ENCODE data around the gene NAV1. TPM values are rescaled to one million over a fixed set of nuclear protein-coding genes. Genes with fewer than 3 reads are reported as not detected.

NAV1 gene
- total RNA-seq, 4 donors from 2014 or later = 11.4 to 35.8 (median 18.0) TPM

DNA sequence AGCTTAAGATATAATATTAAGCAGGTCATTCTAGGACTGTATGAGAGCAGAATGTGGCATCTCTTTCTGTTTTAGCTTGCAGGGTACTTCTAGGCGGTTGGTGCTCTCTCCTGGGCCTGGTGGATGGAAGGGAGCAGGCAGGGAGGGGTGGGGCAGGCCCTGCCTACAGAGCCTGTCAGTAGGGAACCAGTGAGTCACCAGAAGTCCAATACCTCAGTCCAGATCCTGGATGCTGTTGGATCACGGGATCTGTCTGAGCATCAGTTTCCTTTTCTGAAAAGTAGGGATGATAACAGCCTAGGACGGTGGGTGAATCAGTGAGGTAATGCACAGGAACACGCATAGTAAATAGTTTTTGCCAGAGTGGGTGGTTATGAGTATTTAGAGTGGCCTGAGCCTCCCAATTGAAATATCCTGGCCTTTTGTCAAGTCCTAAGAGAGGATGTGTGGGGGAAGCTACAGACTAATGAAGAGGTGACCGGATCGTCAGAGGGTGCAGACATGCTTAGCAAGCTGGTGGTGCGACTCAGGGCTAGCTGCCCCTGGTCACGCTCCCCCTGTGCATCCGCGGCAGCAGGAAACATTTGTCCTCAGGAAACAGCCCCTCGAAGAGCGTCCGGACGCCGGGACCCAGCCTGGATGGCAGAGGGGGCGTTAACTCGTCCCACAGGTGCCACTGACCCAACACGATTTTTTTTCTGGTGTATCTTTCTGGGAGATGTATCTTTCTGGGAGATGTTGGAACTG, 23.9 kb downstream of the NAV1 start:
- H3K4me3 ChIP-seq = no peak overlapping the region
- peak; percentile 75 for ATAC-seq
- H3K27ac ChIP-seq = peak overlapping the region in 2 of 4 donors; percentile 39 to 45
- TF ChIP-seq EP300 (IDR thresholded peaks at IDR 0.05) (no peak), POLR2A (IDR thresholded peaks at IDR 0.05) (no peak), POLR2AphosphoS5 (IDR thresholded peaks at IDR 0.05) (no peak)
- TF ChIP-seq, protein P1, sequence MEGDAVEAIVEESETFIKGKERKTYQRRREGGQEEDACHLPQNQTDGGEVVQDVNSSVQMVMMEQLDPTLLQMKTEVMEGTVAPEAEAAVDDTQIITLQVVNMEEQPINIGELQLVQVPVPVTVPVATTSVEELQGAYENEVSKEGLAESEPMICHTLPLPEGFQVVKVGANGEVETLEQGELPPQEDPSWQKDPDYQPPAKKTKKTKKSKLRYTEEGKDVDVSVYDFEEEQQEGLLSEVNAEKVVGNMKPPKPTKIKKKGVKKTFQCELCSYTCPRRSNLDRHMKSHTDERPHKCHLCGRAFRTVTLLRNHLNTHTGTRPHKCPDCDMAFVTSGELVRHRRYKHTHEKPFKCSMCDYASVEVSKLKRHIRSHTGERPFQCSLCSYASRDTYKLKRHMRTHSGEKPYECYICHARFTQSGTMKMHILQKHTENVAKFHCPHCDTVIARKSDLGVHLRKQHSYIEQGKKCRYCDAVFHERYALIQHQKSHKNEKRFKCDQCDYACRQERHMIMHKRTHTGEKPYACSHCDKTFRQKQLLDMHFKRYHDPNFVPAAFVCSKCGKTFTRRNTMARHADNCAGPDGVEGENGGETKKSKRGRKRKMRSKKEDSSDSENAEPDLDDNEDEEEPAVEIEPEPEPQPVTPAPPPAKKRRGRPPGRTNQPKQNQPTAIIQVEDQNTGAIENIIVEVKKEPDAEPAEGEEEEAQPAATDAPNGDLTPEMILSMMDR (IDR thresholded peaks at IDR 0.05) = no peak
- H3K9me3 ChIP-seq = no peaks in the 10 kb centered on the region
- 41 to 69% methylated on average over 6 to 15 of the region's 18 CpGs for WGBS, 2 donors (ENCODE audit: low coverage in 1 of 2)
- H3K36me3 ChIP-seq = no peaks in the 10 kb centered on the region
- H3K4me1 ChIP-seq = peaks cover 0 to 51% (median 11%) of the 10 kb centered on the region in 3 donors
- H3K27me3 ChIP-seq = no peaks in the 10 kb centered on the region

DNA sequence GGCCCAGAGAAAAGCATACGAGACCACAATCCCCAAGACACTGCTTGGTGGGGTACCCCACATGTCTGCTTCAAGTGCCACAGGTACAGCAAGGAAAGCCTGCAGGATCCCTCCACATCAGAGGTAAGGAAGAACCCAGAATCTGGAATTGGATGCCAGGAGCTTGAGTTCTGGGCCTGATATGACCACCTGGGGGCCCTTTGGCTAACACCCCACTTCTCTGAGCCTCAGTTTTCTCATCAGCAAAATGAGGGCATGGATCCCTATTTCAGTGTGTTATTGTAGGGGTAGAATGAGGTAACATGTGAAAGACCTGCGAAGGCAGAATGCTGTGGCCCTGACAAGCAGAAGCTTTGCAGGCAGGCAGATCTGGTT, 24.5 kb downstream of the NAV1 start:
- Histone ChIP-seq H3K27ac (no peak overlapping the region), H3K4me1 (peaks cover 0 to 53% (median 11%) of the 10 kb centered on the region in 3 donors), H3K9me3 (no peaks in the 10 kb centered on the region), H3K27me3 (no peaks in the 10 kb centered on the region), H3K36me3 (no peaks in the 10 kb centered on the region), H3K4me3 (no peak overlapping the region)
- 67% methylated on average over 1 of the region's 2 CpGs; no CpG with 5 or more reads in 1 of the 2 donors for WGBS, 2 donors (ENCODE audit: low coverage in 1 of 2)
- TF ChIP-seq POLR2A (IDR thresholded peaks at IDR 0.05) (no peak), POLR2AphosphoS5 (IDR thresholded peaks at IDR 0.05) (no peak), EP300 (IDR thresholded peaks at IDR 0.05) (no peak)
- TF ChIP-seq, protein P1 (IDR thresholded peaks at IDR 0.05) = no peak
- ATAC-seq = no peak

DNA sequence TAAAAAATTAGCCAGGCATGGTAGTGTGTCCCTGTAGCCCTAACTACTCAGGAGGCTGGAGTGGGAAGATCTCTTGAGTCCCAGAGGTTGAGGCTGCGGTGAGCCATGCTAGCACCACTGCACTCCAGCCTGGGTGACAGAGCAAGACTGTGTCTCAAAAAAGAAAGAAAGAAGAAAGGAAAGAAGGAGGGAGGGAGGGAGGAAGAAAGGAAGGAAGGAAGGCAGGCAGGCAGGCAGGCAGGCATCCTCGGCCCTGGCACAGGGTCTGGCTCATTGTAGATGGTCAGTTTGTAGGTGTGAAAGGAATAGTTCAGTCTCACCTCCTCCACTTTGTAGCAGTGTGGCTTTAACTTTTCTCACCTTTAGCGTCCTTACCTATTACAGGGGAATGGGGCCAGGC, 25.0 kb downstream of the NAV1 start:
- H3K27ac ChIP-seq = no peak overlapping the region
- H3K36me3 ChIP-seq = no peaks in the 10 kb centered on the region
- H3K4me3 ChIP-seq = no peak overlapping the region
- no peaks in the 10 kb centered on the region for H3K9me3 ChIP-seq
- TF ChIP-seq POLR2A (IDR thresholded peaks at IDR 0.05) (no peak), EP300 (IDR thresholded peaks at IDR 0.05) (no peak), POLR2AphosphoS5 (IDR thresholded peaks at IDR 0.05) (no peak)
- TF ChIP-seq, protein P1 (IDR thresholded peaks at IDR 0.05) = no peak
- no peak for ATAC-seq
- H3K4me1 ChIP-seq = peaks cover 0 to 58% (median 11%) of the 10 kb centered on the region in 3 donors
- H3K27me3 ChIP-seq = no peaks in the 10 kb centered on the region
- 100% methylated on average over 2 of the region's 3 CpGs for WGBS, 2 donors (ENCODE audit: low coverage in 1 of 2)

DNA sequence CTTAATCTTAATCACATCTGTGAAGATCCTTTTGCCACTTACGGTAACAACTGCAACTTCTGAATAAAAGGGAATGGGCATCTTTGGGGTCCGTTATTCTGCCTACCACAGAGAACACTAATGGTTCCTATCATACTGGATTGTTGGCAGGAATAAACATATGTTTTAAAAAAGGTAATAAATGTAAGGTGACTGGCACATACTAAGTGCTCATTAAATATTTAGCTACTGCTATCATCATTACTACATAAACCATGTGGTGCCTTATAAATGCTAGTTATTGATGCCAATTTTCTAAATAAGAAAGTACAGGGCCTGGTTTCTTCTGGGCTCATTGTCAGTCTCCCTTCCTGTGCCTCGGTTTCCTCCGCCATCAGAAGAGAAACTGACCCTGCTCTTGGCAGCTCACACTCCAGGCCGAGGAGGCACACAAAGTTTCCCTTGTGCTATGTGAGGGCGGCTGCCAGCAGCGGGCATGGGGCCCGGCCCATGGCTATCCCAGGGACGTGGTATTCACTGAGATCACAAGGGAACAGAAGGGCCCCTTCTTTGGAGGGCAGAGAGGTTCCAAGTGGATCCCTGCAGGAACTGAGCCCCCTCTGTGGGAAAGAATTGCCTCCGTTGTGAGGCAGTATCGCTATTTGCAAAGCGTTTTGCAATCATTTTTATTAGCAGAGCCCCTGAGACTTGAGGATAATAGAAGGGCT, 26.2 kb downstream of the NAV1 start:
- Histone ChIP-seq H3K27me3 (no peaks in the 10 kb centered on the region), H3K9me3 (no peaks in the 10 kb centered on the region), H3K36me3 (no peaks in the 10 kb centered on the region), H3K4me3 (no peak overlapping the region), H3K4me1 (peaks cover 0 to 52% (median 6%) of the 10 kb centered on the region in 3 donors), H3K27ac (peak overlapping the region in 2 of 4 donors; percentile 10 to 24)
- no peak for ATAC-seq
- WGBS, 2 donors (ENCODE audit: low coverage in 1 of 2) = 91 to 93% methylated on average over 3 to 4 of the region's 12 CpGs
- no peak for TF ChIP-seq POLR2A (IDR thresholded peaks at IDR 0.05)
- TF ChIP-seq, protein P1 (IDR thresholded peaks at IDR 0.05) = no peak
- TF ChIP-seq POLR2AphosphoS5 (IDR thresholded peaks at IDR 0.05) = no peak
- no peak for TF ChIP-seq EP300 (IDR thresholded peaks at IDR 0.05)
